Measurements from ENCODE around the gene C9orf153. TPM values are rescaled to one million over a fixed set of nuclear protein-coding genes. Genes with fewer than 3 reads are reported as not detected.

C9orf153 gene
- total RNA-seq, 1 experiment from 2014 or later = not detected

- H3K27ac ChIP-seq (ENCODE audit: low read depth, low read length) = no peak overlapping the region
- no peak overlapping the region for H3K4me2 ChIP-seq (ENCODE audit: low read length)
- H3K9me2 ChIP-seq (ENCODE audit: insufficient read depth) = no peaks in the 10 kb centered on the region
- intact Hi-C loops (cut with micrococcal nuclease) = loop anchor here (10.0 kb wide), 1 partner anchor 451 kb away; no protein-coding TSS in a partner anchor
- H3K36me3 ChIP-seq (ENCODE audit: control insufficient read depth in 1 of 2, insufficient read depth in 2 of 2, low read length in 2 of 2) = peaks cover 14 to 16% of the 10 kb centered on the region in 2 experiments; a peak in 2 of 4 replicates
- no peak overlapping the region for H3K4me3 ChIP-seq (replicated peaks in 1 of 2; ENCODE audit: low read depth in 1 of 2, low read length in 2 of 2)
- peaks cover 3% of the 10 kb centered on the region; the same call in 1 of the 2 replicates for H4K20me1 ChIP-seq (ENCODE audit: insufficient read depth)
- H3K27me3 ChIP-seq (ENCODE audit: insufficient read depth, low read length) = no peaks in the 10 kb centered on the region
- H2AFZ ChIP-seq (ENCODE audit: low read depth, low read length, poor library complexity, severe bottlenecking) = no peak overlapping the region
- H3K4me1 ChIP-seq (ENCODE audit: control insufficient read depth in 1 of 2, insufficient read depth in 2 of 2, low read length in 2 of 2) = peaks cover 2 to 4% of the 10 kb centered on the region in 2 experiments; a peak in 3 of 4 replicates
- ATAC-seq = peak; percentile 70
- ChIA-PET CTCF (interaction anchor here (0.5 to 1.6 kb wide), 4 partner anchors 8 to 451 kb away, joined by 3 to 7 read pairs (median 4); no protein-coding TSS in a partner anchor), RAD21 (ENCODE audit: low non-redundant PET in 1 of 2, low total read pairs in 2 of 2, uncharacterized antibody in 2 of 2, unreplicated experiment in 2 of 2) (no interaction called here), POLR2A (no interaction called here)
- TF ChIP-seq RAD21 (IDR thresholded peaks at IDR 0.05; ENCODE audit: low read depth) (peak; percentile 34), CTCF (IDR thresholded peaks at IDR 0.05 in 2 of 3, conservative IDR thresholded peaks at IDR 0.05 in 1 of 3; ENCODE audit: borderline replicate concordance in 1 of 3, insufficient read depth in 1 of 3, low read depth in 2 of 3, low read length in 2 of 3) (peak; percentile 14 to 27 (median 26); a peak in 1 of 6 replicates), ATF3 (IDR thresholded peaks at IDR 0.05) (no peak), ZFX (IDR thresholded peaks at IDR 0.05) (no peak)
- no peak for DNase-seq (ENCODE audit: low read depth, low spot score)
- H3K9ac ChIP-seq (ENCODE audit: low read length) = no peak overlapping the region
- no TSS peak for BruUV-seq (replicated peaks)
- peaks cover 68% of the 10 kb centered on the region for H3K79me2 ChIP-seq (ENCODE audit: insufficient read depth, low read length)
- H3K9me3 ChIP-seq (ENCODE audit: control insufficient read depth in 1 of 2, insufficient read depth in 1 of 2, low read depth in 1 of 2, low read length in 2 of 2) = no peaks in the 10 kb centered on the region
These were observed 16.5 kb upstream of the C9orf153 start for GRCh38 chr9:86275962-86276361.

GRCh38 chr9:86274821-86275643, 15.6 kb upstream of the C9orf153 start:
- Histone ChIP-seq H3K4me3 (replicated peaks in 1 of 2; ENCODE audit: low read depth in 1 of 2, low read length in 2 of 2) (no peak overlapping the region), H3K9me2 (ENCODE audit: insufficient read depth) (no peaks in the 10 kb centered on the region), H3K9me3 (ENCODE audit: control insufficient read depth in 1 of 2, insufficient read depth in 1 of 2, low read depth in 1 of 2, low read length in 2 of 2) (no peaks in the 10 kb centered on the region), H3K4me1 (ENCODE audit: control insufficient read depth in 1 of 2, insufficient read depth in 2 of 2, low read length in 2 of 2) (no peaks in the 10 kb centered on the region), H2AFZ (ENCODE audit: low read depth, low read length, poor library complexity, severe bottlenecking) (no peak overlapping the region), H3K79me2 (ENCODE audit: insufficient read depth, low read length) (peaks cover 59% of the 10 kb centered on the region), H3K9ac (ENCODE audit: low read length) (no peak overlapping the region), H3K36me3 (ENCODE audit: control insufficient read depth in 1 of 2, insufficient read depth in 2 of 2, low read length in 2 of 2) (peaks cover 14 to 17% of the 10 kb centered on the region in 2 experiments; a peak in 2 of 4 replicates), H3K27me3 (ENCODE audit: insufficient read depth, low read length) (no peaks in the 10 kb centered on the region), H4K20me1 (ENCODE audit: insufficient read depth) (peaks cover 3% of the 10 kb centered on the region; the same call in 1 of the 2 replicates), H3K27ac (ENCODE audit: low read depth, low read length) (no peak overlapping the region), H3K4me2 (ENCODE audit: low read length) (no peak overlapping the region)
- no peak for ATAC-seq
- DNase-seq (ENCODE audit: low read depth, low spot score) = no peak
- ChIA-PET POLR2A (no interaction called here), RAD21 (ENCODE audit: low non-redundant PET in 1 of 2, low total read pairs in 2 of 2, uncharacterized antibody in 2 of 2, unreplicated experiment in 2 of 2) (no interaction called here), CTCF (interaction anchor here (0.5 to 1.6 kb wide), 2 partner anchors 73 to 199 kb away, joined by 3 to 7 read pairs; no protein-coding TSS in a partner anchor)
- intact Hi-C loops (cut with micrococcal nuclease) = loop anchor here (10.0 kb wide), 1 partner anchor 450 kb away; no protein-coding TSS in a partner anchor
- no TSS peak for BruUV-seq (replicated peaks)
- no peak for TF ChIP-seq EGR1 (IDR thresholded peaks at IDR 0.05; ENCODE audit: low read depth)
- TF ChIP-seq ELF1 (IDR thresholded peaks at IDR 0.05; ENCODE audit: borderline replicate concordance, low read depth) = no peak
- TF ChIP-seq SIN3A (IDR thresholded peaks at IDR 0.05; ENCODE audit: low read depth) = no peak
- no peak for TF ChIP-seq CTCF (IDR thresholded peaks at IDR 0.05 in 2 of 3, conservative IDR thresholded peaks at IDR 0.05 in 1 of 3; ENCODE audit: borderline replicate concordance in 1 of 3, insufficient read depth in 1 of 3, low read depth in 2 of 3, low read length in 2 of 3)
- no peak for TF ChIP-seq RAD21 (IDR thresholded peaks at IDR 0.05; ENCODE audit: low read depth)
- TF ChIP-seq CEBPB (IDR thresholded peaks at IDR 0.05; ENCODE audit: low read depth) = no peak
- no peak for TF ChIP-seq ZBTB33 (IDR thresholded peaks at IDR 0.05; ENCODE audit: extremely low read depth, insufficient replicate concordance, low read length)
- TF ChIP-seq MAX (IDR thresholded peaks at IDR 0.05) = no peak

Data from HCT116 (cell line).